GM18526 (cell line): ENCODE data around the gene ARL4C.

Experiments used
- POLR2A ChIP-seq: IDR thresholded peaks from 3 replicates; pipeline ENCODE4 v1.6.1; 2011; ENCODE audit not compliant: insufficient read length; ENCODE audit errors: extremely low read depth

Gene ARL4C

DNA sequence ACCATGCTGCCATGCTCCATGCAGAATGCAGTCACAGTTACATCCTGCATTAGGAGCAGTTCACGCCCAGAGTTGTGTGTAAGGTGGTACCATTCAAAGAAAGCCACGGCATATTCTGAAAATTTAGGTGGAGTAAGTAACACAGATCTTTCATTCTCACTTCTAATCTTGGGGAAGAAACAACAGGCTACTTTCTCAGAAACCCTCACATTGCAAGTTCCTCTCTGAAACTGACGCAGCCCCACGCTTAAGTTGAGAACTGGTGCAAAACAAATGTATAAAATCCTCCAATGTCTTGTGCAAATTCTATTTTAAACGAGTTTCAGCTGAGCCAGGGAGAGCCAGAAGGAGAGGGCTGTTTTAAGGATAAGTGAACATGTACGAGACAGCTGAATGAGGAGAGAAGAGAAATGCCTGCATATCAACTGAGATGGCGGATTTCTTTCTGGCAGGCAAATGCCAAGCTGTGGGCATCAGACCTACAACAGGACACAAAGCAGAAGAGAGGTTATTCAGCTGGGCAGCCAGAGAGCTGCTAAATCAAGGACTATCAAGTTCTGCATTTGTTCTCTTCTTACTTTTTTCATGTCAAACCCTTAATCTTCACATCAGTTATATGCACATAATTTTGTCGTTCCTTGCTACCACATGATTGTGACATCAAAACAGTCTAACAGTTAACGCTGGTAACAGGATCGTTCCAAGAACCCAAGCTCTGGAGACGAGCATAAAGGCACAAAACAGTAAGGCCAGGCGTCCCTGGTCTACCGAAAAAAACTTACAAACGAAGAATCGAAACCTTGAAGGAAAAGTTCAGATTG is 6.4 kb downstream of the ARL4C start:
- TF ChIP-seq POLR2A = no peak

DNA sequence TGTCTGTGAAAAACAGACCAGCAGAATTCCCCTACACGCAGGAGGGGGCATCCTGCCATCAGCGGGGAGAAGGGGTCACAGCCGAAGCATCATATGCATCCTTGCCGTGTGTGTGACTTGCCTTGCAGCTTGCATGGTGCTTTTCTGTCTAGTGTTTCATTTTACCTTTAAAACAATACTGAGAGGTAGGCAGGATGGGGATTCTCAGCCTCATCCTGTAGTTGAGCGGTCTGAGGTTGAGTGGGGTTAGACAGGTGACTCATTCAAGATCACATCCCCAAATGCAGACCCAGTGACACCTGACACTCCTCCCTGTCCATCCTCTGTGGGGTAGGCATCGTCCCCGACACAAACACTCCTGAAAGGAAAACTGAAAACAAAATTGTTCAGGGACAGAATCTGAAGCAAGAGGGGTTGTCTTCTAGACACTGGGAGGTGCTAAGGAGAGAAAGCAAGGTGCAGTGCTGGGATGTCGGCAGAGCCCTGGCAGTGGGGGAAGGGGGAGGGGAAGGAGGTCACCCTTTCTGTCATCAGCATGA is 7.9 kb downstream of the ARL4C start:
- no peak for TF ChIP-seq POLR2A

DNA sequence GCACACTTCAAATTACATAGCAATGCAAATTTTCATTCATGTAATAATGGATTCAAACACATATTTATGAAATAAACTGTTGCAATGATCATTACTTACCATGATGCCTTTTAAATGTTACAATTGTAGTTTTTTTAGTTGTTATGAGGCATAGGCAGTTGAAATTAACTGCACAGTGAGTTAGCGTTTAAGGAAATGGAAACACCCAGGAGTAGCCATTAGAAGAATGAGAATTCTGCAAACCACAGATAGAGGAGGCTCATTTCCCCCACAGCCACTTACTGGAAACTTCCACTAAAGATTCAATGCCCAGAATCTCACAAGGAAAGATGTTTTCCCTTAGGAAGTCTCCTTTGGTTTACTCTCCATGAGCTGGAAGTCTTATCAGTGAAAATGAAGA is 8.4 kb downstream of the ARL4C start:
- TF ChIP-seq POLR2A = no peak

DNA sequence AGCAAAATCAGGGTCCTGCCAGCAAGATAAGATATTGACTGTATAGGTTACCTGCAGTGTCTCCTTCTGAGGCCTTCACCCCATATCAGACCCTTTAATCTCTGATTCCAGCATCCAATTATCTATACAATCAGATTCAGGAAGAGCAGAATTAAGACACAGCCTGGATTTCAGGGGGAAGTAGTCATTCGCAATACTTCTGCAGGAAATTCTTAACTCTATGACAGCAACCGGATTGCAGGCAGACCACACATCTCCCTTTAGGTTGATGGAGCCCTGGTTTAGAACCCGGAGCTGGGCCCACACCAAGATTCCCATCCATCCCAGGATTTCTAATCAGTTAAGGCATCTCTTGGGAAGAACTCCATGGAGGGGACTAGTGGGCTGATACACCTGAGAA is 9.5 kb downstream of the ARL4C start:
- TF ChIP-seq POLR2A = no peak

DNA sequence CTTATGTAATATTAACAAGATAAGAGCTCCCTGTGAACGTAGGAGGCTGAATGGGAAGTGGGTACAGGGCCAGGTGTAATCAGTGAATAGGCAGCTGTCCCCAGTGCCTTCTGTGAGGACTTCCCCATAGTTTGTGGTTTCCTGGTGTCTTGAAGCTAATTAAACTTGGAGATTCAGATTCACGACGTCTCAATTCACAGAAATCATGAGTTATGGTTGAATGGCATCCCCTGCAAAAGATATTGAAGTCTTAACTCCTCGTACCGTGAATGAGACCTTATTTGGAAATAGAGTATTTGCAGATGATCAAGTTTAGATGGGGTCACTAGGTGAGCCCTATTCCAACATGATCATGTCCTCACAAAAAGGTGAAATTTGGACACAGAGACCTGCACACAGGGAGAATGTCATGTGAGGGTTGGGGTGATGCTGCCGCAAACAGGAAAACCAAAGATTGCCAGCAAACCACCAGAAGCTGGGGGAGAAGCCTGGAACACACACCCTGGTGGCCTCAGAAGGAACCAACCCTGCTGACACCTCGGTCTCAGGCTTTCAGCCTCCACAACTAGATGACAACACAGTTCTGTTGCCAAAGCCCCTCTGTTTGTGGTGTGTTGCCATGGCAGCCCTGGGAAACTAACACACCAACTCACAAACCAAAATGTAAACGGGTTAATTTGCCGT is 13.2 kb downstream of the ARL4C start:
- no peak for TF ChIP-seq POLR2A

DNA sequence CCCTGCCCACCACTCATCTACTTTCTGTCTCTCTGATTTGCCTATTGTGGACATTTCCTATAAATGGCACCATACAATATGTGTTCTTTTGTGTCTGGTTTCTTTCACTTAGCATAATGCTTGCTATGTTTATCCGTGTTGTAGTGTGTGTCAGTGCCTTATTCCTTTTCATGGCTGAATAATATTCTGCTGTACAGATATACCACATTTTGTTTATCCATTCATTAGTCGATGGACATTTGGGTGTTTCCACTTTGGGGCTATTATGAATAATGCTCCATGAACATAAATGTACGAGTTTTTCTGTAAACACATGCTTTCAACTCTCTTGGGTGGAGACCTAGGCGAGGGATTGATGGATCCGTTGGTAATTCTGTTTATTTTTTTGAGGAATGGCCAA is 15.6 kb downstream of the ARL4C start:
- TF ChIP-seq POLR2A = no peak

DNA sequence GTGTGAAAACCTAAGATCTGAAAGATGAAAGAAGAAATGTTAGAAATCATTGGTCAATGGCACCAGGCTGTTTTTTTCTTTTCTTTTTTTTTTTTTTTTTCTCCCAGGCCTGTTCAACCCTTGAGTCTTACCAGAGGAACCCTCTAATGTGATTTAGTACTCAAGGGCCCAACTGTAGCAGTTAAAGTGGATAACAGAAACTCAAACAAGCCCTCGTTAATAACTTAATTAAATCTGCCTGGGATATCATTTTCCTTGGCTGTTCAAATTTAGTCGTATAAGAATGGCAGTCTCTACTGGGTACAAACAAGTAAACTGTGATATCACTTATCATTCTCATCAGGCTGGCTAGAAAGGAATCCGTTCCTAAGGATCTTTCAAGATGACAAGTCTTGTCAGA is 16.5 kb downstream of the ARL4C start:
- no peak for TF ChIP-seq POLR2A

DNA sequence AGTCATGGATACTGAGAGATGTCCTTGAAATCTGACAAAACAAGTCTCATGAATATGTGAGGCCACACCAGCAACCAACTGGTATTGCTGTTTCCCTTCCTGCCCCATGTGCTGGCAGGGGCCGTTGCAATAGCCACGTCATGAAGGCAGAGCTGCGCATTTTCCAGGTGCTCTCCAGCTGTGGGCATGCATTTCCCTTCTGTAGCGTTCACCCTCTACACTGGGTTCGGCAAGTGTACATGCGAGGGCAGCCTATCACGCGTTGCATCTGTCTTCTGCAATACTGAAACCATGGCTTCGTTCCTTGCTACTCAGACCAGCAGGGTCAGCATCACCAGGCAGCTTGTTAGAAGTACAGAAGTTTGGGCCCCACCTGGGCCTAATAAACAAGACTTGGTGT is 17.4 kb downstream of the ARL4C start:
- TF ChIP-seq POLR2A = no peak

DNA sequence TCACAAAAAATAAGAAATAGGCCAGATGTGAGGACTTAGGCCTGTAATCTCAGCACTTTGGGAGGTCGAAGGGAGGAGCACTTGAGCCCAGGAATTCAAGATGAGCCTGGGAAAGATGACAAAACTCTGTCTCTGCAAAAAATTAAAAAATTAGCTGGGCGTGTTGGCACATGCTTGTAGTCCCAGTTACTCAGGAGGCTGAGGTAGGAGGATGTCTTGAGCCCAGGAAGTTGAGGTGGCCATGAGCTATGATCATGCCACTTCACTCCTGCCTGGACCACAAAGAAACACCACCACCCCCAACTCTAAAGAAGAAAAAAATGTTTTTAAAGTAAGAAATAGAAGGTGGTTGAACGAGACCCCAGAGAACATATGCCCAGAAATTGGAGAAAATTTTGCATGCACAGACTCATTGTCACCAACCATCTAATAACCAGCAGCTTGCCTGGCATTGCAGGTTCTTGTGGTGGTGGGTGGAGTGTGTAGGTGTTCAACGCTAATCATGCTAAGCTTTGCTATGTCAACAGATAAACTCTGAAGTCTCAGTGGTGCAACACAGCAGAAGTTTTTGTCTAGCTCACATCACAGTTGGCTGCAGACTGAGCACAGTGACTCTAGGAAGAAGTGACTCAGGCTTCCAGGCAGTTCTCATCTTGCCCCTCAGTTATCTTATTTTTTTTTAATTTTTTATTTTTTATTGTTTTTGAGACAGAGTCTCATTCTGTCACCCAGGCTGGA is 18.6 kb downstream of the ARL4C start:
- no peak for TF ChIP-seq POLR2A

DNA sequence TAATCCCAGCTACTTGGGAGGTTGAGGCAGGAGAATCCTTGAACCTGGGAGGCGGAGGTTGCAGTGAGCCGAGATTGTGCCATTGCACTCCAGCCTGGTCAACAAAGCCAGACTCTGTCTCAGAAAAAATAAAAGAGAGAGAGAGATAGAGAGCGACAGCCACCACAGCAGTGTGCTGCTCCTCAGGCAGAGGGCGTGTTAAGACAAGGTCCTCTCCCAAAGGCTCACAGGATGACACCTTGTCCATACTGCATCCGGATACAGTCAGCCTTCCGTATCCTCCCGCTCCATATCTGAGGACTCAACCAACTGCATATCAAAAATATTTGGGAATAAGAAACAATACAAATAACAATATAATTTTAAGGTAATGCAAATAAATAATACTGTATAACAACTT is 20.1 kb downstream of the ARL4C start:
- no peak for TF ChIP-seq POLR2A

DNA sequence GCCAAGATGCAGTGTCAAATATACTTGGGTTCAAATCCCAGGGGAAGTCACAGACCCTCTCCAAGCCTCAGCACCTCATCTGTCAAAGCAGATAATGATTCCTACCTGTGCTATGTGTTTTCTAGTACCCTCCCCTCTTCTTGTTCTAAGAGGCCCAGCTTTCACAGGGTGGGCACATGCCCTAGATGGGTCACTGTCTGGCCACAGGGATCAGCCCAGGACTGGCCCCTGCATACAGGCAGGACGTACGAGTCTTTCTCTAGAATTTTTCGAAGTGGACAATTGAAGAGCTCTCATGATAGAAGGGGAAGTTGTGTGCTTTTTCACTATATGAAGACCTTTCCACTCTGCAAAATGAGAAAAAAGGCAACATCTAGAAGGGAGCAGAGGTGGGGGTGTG is 22.2 kb downstream of the ARL4C start:
- no peak for TF ChIP-seq POLR2A

DNA sequence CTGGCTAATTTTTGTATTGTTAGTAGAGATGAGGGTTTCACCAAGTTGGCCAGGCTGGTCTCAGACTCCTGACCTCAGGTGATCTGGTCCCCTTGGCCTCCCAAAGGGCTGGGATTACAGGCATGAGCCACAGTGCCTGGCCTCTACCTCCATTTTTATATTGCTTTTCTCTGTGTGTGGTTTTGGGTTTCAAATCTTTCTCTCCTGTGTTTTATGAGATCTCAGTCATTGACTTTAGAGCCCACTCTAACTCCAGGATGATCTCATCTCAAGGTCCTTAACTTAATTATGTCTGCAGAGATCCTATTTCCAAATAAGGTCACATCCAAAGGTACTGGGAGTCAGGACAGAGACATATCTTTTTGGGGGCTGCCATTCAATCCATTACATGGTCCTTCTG is 24.7 kb downstream of the ARL4C start:
- TF ChIP-seq POLR2A = no peak

DNA sequence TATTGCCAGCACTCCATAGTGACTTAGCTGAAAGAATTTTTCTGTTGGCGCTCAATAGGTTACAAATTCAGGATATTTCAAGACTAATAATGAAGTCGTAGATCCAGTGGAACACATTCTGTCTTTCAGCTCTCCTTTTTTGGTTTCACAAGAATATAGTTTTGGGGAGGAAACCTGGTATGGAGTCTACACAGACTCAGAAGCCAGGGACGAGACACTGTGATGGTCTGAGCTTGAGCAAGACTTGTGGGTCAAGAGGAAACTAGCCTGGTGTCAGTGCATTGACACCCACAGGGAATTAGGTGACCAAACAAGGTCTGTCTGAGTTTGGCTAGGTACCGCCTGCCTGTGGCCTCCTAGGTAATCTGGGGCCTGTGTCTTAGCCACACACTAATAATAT is 26.9 kb downstream of the ARL4C start:
- no peak for TF ChIP-seq POLR2A

DNA sequence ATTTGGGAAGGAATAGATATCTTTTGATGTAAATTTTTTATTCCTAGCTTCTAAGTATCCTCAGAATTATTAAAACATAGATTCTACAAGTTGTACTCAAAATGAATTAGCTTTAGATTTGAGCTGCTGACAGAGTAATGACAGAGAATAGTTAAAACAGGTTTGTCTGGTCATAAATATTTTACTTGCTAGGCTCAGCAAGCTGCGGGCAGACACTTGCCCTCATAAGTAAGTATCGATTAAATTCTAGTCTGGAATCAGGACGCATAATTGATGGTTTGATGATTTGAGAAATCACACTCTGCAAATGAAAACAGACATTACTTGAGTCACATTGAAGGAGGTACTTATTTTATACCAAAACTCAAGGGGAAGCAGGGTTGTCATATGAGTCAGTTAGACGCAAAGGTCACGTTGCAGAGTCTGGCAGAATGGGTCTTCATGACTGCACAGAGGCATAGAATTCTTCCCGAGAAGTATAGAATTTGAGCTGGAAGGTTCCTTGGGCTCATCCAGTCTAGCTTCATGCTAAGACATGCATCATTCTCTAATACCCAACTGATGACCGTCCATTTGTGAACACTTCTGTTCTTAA is 27.5 kb downstream of the ARL4C start:
- TF ChIP-seq POLR2A = no peak

DNA sequence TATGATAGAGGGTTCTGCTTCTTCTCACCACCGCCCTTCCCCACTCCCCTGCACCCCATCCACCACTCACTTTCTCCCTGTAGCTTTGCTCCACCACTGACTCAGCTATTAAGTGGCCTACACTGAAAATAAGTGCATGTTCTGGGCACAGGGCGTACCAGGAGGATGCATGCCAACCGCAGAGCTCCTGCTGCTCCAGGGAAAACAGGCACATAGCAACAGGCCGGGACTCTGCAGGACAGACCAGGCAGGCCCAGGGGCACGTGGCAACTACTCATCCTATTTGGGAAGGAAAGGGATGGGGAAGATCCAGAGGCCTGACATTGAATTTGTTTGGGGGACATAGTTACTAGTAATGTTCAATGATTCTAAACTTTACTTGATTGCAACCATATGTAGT is 28.4 kb downstream of the ARL4C start:
- TF ChIP-seq POLR2A = no peak
